Breast epithelium (tissue), 4 donors: ENCODE data around the gene SUZ12. TPM values are rescaled to one million over a fixed set of nuclear protein-coding genes. Genes with fewer than 3 reads are reported as not detected.
"Not testable (repeated sequence)": the region's sequence is repeated elsewhere in the genome, so short reads cannot be mapped to it uniquely, and the experiment has no call there.

Source experiments
- DNase-seq, 2 donors: peaks; one replicate each; pipeline ENCODE4 v3.0.0-alpha.2; 2019; ENCODE audit warnings: low spot score in 2 of 2
- H3K27ac ChIP-seq, 2 donors: fragments of 200-600 bp; sonication (generic) in 1 of 2; one replicate each; pipeline ENCODE4 v1.5.1; 2016 to 2019; ENCODE audit warnings: mild to moderate bottlenecking in 1 of 2
- H3K27me3 ChIP-seq, 2 donors: fragments of 200-600 bp; sonication (generic) in 1 of 2; one replicate each; pipeline versions ENCODE4 v1.5.1 to v1.6.0; 2017 to 2019; ENCODE audit warnings: control low read depth in 1 of 2, mild to moderate bottlenecking in 1 of 2
- H3K36me3 ChIP-seq: fragments of 200-600 bp; one replicate; pipeline ENCODE4 v1.5.1; 2019
- H3K4me1 ChIP-seq, 2 donors: fragments of 200-600 bp; sonication (generic); one replicate each; pipeline ENCODE4 v1.5.1; 2016 to 2019; ENCODE audit warnings: control low read depth in 1 of 2
- H3K4me3 ChIP-seq, 3 donors: fragments of 200-600 bp; sonication (generic); 1 replicate in 2 of 3; 2 replicates in 1 of 3; pipeline ENCODE4 v1.5.1; 2016 to 2019; ENCODE audit warnings: mild to moderate bottlenecking in 3 of 3, moderate library complexity in 2 of 3
- H3K9me3 ChIP-seq, 2 donors: fragments of 200-600 bp; sonication (generic) in 1 of 2; one replicate each; pipeline ENCODE4 v1.5.1; 2016 to 2019; ENCODE audit warnings: control low read depth in 1 of 2
- POLR2A ChIP-seq: fragments of 450-650 bp; IDR thresholded peaks from one replicate; pipeline ENCODE4 v1.6.1; 2016; ENCODE audit warnings: antibody characterized with exemption, mild to moderate bottlenecking, moderate library complexity
- POLR2AphosphoS5 ChIP-seq, 3 donors: sonication (generic); formaldehyde crosslinking; IDR thresholded peaks; one replicate each; pipeline ENCODE4 v1.6.1; 2017; ENCODE audit warnings: antibody characterized with exemption in 3 of 3
- intact Hi-C: fragments of 100-400 bp; cut with DNase I; formaldehyde crosslinking; loops from one replicate; pipeline ENCODE4 v1.15.1; 2023; ENCODE audit warnings: low total_unique reads
- total RNA-seq, 3 donors: library from RNA; depleted of rRNA; stranded (reverse); fragments of >200 nt; gene quantifications; one replicate each; pipeline ENCODE4 v1.1.0, GENCODE V29; 2016
- TF ChIP-seq, protein P1 (sequence below), 3 donors: fragments of 450-650 bp; IDR thresholded peaks; one replicate each; pipeline ENCODE4 v1.5.1; 2016 to 2017; ENCODE audit warnings: antibody characterized with exemption in 3 of 3, mild to moderate bottlenecking in 3 of 3, moderate library complexity in 3 of 3

The SUZ12 gene
- total RNA-seq, 3 donors from 2014 or later, result 17.9 to 25.9 (median 21.0) TPM

DNA sequence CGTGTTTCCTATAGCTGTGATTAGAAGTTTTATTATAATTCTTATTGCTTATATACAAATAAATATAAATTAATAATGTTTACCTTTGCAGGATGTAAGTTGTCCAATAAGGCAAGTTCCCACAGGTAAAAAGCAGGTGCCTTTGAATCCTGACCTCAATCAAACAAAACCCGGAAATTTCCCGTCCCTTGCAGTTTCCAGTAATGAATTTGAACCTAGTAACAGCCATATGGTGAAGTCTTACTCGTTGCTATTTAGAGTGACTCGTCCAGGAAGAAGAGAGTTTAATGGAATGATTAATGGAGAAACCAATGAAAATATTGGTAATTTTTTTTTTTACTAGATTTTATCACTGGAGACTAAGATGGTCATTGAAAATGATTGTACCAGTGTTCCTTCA, 38.6 kb downstream of the SUZ12 start:
- H3K4me1 ChIP-seq, DNase-seq, H3K4me3 ChIP-seq, H3K27ac ChIP-seq, intact Hi-C loops, H3K27me3 ChIP-seq, H3K9me3 ChIP-seq, H3K36me3 ChIP-seq: not testable (repeated sequence)

DNA sequence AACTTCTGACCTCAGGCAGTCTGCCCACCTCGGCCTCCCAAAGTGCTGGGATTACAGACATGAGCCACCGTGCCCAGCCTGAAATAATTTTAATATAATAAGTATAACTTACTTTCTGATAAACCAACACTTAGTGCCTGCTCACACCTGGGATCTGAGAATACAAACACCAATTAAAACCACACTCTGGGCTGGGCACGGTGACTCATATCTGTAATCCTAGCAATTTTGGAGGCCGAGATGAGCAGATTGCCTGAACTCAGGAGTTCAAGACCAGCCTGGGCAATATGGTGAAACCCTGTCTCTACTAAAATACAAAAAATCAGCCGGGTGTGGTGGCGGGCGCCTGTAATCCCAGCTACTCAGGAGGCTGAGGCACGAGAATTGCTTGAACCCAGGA, 55.0 kb downstream of the SUZ12 start:
- intact Hi-C loops, H3K27ac ChIP-seq, DNase-seq, H3K4me3 ChIP-seq, H3K36me3 ChIP-seq, H3K9me3 ChIP-seq, H3K4me1 ChIP-seq, H3K27me3 ChIP-seq: not testable (repeated sequence)

DNA sequence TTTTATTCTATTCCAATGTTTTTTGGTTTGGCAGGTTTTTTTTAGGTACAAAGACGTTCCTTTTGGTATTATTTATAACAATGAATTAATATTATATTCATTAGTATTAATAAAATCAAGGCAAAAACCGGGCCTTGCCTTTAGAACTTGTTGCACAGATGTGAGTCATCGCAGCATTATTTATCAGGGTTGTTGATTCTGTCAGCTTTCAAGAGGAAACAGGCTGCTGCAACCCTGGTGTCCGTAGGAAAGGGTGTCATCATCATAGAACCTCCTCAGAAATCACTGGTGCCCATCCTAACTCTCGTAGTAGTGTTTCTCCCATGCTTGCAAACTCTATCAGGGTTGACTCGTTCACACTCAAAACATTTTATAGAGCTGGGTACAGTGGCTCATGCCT, 60.2 kb downstream of the SUZ12 start:
- H3K4me3 ChIP-seq, result no peak overlapping the region
- no peak for DNase-seq
- no peaks in the 10 kb centered on the region for H3K9me3 ChIP-seq
- intact Hi-C loops, result no loop called here
- H3K4me1 ChIP-seq, result no peaks in the 10 kb centered on the region
- no peaks in the 10 kb centered on the region for H3K27me3 ChIP-seq
- peaks cover 9% of the 10 kb centered on the region for H3K36me3 ChIP-seq
- H3K27ac ChIP-seq, result no peak overlapping the region
- TF ChIP-seq, protein P1, sequence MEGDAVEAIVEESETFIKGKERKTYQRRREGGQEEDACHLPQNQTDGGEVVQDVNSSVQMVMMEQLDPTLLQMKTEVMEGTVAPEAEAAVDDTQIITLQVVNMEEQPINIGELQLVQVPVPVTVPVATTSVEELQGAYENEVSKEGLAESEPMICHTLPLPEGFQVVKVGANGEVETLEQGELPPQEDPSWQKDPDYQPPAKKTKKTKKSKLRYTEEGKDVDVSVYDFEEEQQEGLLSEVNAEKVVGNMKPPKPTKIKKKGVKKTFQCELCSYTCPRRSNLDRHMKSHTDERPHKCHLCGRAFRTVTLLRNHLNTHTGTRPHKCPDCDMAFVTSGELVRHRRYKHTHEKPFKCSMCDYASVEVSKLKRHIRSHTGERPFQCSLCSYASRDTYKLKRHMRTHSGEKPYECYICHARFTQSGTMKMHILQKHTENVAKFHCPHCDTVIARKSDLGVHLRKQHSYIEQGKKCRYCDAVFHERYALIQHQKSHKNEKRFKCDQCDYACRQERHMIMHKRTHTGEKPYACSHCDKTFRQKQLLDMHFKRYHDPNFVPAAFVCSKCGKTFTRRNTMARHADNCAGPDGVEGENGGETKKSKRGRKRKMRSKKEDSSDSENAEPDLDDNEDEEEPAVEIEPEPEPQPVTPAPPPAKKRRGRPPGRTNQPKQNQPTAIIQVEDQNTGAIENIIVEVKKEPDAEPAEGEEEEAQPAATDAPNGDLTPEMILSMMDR (IDR thresholded peaks at IDR 0.05), result no peak
- TF ChIP-seq POLR2AphosphoS5 (IDR thresholded peaks at IDR 0.05) (no peak), POLR2A (no peak)

DNA sequence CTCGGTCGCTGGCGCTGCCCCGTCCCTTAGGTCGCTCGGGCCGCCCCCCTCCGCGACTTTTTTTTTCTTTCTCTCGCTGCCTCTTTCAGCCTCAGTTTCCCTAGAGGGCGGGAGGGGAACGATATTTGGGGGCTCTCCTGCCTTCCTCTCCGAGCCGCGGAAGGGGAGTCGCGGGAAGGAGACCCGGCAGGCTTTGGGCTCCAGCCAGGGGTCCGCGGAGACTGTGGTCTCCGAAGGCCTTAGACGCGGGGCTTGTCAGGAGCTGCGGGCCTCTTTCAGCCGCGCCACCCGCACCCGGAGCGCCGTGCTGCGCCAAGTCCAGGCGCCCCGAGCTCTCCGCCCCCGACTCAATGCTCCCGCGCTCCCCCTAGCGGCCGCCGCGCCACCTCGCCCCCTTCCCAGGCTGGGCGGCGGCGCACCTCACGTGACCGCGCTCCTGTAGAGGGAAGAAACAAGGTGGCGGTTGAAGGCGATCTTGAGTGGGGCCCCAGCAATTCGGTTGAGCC, 70.2 kb downstream of the SUZ12 start, which contains the start of gene LRRC37B:
TSS of gene LRRC37B (plus strand) at position 427 of the 506 bp plus-strand sequence. CDS start 14,010 bp downstream, outside the sequence.
- intact Hi-C loops, result loop anchor here (2.0 kb wide), 1 partner anchor 136 kb away; the partner anchor contains the start of gene RHOT1
- Histone ChIP-seq H3K4me3 (peak within 1 kb of the TSS; percentile 76 to 90 (median 90)), H3K36me3 (no peaks in the 10 kb centered on the region), H3K27ac (peak within 1 kb of the TSS; percentile 91), H3K9me3 (no peaks in the 10 kb centered on the region), H3K27me3 (no peaks in the 10 kb centered on the region), H3K4me1 (peaks cover 0 to 4% of the 10 kb centered on the region in 2 donors)
- TF ChIP-seq, protein P1 (IDR thresholded peaks at IDR 0.05), result peak; percentile 86 to 94 (median 89)
- TF ChIP-seq POLR2AphosphoS5 (IDR thresholded peaks at IDR 0.05) (peak; percentile 57 to 77 (median 68)), POLR2A (no peak)
- DNase-seq, result peak; percentile 84 to 88

GRCh38 chr17:32007463-32008298, 70.9 kb downstream of the SUZ12 start:
- peaks cover 0 to 4% of the 10 kb centered on the region in 2 donors for H3K4me1 ChIP-seq
- DNase-seq, result no peak
- no peaks in the 10 kb centered on the region for H3K36me3 ChIP-seq
- no peaks in the 10 kb centered on the region for H3K9me3 ChIP-seq
- intact Hi-C loops, result loop anchor here (2.0 kb wide), 1 partner anchor 135 kb away; the partner anchor contains the start of gene RHOT1
- H3K27me3 ChIP-seq, result no peaks in the 10 kb centered on the region
- peak overlapping the region; percentile 91 for H3K27ac ChIP-seq
- H3K4me3 ChIP-seq, result peak overlapping the region; percentile 76 to 90 (median 90)
- TF ChIP-seq, protein P1 (IDR thresholded peaks at IDR 0.05), result no peak
- TF ChIP-seq POLR2A (no peak), POLR2AphosphoS5 (IDR thresholded peaks at IDR 0.05) (no peak)

DNA sequence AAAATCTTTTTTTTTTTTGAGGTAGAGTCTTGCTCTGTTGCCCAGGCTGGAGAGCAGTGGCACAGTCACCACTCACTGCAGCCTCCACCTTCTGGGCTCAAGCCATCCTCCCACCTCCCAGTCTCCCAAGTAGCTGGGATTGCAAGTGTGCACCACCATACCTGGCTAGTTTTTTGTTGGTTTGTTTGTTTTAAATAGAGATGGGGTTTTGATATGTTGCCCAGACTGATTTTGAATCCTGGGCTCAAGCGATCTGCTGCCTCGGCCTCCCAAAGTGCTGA, 72.4 kb downstream of the SUZ12 start:
- peaks cover 0 to 4% of the 10 kb centered on the region in 2 donors for H3K4me1 ChIP-seq
- no peaks in the 10 kb centered on the region for H3K9me3 ChIP-seq
- peak overlapping the region in 2 of 3 donors; percentile 90 for H3K4me3 ChIP-seq
- no peak overlapping the region for H3K27ac ChIP-seq
- intact Hi-C loops, result no loop called here
- no peak for DNase-seq
- TF ChIP-seq POLR2AphosphoS5 (IDR thresholded peaks at IDR 0.05) (no peak), POLR2A (no peak)
- TF ChIP-seq, protein P1 (IDR thresholded peaks at IDR 0.05), result no peak
- H3K27me3 ChIP-seq, result no peaks in the 10 kb centered on the region
- H3K36me3 ChIP-seq, result no peaks in the 10 kb centered on the region
